HG03575 (cell line): ENCODE results near the gene ADH7.
"Not testable (repeated sequence)": the region's sequence is repeated elsewhere in the genome, so short reads cannot be mapped to it uniquely, and the experiment has no call there.

Source experiments
- ATAC-seq: cut with Tn5 transposase; IDR thresholded peaks from one replicate; pipeline ENCODE4 v1.9.1; 2021; ENCODE audit not compliant: unreplicated experiment, insufficient number of reproducible peaks, low FRiP score; ENCODE audit errors: extremely low read depth

ADH7 gene

DNA sequence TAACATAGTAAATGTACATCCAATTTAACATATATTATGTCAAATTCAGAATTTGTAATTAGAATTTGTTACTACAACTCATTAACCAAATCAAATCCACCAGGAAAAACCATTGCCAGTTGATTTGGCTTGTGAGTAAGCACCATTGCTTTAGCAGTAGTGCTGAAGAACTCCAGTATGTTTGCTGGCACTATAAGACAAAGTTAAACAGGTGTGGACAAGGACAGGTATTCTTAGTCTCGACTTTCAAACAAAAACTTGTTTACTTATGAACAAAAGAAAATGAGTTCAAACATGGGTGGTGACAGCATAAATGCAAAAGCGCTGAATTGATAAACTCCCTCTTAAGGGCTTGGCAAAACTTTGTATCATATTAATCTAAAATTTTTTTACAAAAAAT lies 1.3 kb upstream of the ADH7 start:
- ATAC-seq: no peak

DNA sequence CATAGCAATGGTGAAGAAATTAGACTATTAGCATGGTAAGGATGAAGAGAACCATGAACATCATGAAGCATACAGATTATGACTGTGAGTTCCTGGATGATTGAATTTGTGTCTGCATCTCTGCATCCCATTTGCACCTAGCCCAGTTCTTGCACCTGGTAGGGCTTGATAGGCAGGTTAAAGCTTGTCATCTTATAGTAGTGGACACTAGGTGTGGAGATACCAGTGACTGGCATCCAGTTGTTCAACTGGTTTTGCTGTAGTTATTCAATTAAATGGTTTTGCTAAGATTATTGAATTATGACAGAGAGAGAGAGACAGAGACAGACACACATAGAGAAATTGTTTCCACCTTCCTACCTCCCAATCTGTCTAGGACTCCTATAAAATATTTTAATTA lies 5.0 kb downstream of the ADH7 start:
- no peak for ATAC-seq

DNA sequence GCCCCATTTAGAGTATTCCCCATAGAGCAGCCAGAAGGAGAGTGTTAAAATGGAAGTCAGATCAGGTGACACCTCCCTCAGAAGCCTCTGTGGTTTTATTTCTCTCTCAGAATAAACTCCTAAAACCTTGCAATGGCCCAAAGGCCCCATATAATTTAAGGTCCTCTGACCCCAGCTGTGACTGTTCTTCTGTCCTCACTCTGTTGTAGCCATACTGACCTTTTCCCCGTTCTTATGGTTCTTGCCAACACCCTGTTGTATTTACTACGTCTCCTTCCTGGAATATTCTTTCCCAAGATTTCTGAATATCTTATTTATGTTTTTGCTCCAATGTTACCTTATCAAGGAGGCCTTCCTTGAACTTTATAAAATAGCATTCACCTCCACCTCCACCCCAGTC lies 18.0 kb downstream of the ADH7 start:
- no peak for ATAC-seq

DNA sequence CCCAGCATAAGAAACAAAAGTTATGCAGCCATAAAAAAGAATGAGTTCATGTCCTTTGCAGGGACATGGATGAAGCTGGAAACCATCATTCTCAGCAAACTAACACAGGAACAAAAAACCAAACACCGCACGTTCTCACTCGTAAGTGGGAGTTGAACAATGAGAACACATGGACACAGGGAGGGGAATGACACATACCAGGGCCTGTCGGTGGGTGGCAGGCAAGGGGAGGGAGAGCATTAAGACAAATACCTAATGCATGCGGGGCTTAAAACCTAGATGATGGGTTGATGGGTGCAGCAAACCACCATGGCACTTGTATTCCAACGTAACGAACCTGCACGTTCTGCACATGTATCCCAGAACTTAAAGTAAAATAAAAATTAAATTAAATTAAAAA lies 19.4 kb downstream of the ADH7 start:
- not testable (repeated sequence) for ATAC-seq

DNA sequence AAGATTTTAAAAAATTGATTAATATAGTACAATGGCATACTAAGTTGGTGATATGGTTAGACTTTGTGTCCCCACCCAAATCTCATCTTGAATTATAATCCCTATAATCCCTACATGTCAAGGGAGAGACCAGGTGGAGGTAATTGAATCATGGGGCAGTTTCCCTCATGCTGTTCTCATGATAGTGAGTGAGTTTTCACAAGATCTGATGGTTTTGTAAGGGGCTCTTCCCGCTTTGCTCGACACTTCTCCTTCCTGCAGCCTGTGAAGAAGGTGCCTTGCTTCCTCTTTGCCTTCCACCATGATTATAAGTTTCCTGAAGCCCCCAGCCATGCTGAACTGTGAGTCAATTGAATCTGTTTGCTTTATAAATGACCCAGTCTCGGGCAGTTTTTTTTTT lies 20.2 kb downstream of the ADH7 start:
- not testable (repeated sequence) for ATAC-seq

DNA sequence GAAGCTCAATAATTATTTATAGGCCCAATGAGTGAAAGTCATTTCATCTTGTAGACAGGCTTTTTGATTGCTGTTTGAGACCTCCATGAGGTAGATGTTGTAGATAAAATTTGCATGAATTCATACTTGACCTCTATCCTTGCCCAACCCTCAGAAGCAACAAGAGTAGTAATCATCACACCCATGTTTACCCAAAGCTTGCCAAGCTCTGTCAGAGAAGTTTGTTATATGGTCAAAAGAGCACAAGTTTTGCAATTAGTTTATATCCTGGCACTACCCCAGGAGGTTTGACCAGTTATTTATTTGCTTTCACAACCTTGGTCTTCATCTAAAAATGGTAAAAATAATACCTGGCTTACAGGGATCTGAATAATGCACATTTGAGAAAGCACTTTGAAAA lies 20.7 kb downstream of the ADH7 start:
- no peak for ATAC-seq

DNA sequence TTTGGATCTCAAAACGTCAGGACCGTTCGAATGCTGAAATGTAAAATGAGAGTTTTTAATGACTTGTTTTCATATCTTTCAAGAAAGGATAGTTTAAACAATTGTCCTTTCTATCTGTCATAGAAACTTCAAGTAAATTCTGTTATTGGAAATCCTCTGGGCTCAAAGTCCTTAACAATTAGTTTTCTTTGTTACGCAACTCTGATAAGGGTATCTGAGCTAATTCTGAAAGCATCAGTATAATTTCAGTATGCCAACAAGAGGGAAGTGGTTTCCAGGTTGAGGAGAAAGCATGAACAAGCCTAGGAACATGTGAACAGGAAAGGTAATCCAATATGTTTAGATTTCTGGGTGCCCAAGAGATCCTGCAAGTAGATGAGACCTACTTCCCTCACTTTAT lies 22.0 kb downstream of the ADH7 start:
- ATAC-seq: no peak

DNA sequence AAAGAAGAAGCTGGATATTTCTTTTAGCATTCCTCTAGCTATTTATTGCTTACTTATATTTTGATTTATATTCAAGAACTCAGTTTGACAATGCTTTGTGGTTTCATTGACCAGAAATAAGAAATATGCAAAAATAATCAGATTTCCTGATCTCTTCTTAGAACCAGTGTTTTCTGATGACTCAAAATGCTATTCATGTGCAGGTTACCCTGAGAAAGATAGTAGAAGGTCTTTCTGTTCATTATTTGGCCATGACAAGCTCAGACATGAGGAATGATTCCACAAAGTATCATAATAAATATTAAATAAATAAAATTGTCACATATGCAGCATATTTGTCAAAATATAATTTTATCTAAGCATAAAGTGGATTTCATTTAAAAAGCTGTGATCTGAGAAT lies 24.1 kb downstream of the ADH7 start:
- ATAC-seq: no peak

DNA sequence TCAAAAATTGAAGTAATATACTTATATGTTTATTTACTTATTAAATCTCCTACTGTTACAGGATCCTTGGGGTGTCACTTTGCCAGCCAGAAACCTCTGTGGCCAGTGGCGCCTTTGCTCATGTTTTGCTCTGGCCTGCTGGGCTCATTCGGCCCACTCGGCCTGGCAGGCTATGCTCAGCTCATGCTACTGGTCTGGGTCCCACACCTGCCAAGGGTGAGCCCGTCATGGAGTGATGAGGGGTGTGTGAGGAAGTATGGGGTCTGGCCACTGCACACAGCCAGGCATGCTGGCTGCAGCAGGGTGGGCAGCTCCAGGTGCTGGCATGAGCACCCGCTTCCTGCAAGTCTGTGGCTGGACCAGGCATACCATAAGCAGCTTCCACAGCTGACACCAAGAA lies 25.1 kb downstream of the ADH7 start:
- no peak for ATAC-seq

DNA sequence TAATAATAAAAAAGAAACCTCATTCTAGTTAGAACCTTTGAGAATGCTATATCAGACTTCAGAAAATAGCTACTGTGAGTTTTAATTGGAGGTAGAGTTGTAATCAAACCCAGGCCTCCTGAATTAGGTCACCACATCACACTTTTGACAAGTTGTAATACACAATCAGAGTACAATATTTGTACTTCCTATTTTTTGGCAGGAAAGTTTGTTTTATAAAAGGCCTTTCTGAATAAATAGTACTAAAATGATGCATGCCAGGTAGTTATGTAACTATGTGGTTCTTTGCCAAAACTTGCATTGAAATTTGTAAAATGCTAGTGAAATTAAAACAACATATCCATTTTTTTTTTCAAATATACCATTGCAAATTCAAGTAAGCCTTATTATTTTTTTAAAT lies 26.8 kb downstream of the ADH7 start:
- ATAC-seq: no peak

DNA sequence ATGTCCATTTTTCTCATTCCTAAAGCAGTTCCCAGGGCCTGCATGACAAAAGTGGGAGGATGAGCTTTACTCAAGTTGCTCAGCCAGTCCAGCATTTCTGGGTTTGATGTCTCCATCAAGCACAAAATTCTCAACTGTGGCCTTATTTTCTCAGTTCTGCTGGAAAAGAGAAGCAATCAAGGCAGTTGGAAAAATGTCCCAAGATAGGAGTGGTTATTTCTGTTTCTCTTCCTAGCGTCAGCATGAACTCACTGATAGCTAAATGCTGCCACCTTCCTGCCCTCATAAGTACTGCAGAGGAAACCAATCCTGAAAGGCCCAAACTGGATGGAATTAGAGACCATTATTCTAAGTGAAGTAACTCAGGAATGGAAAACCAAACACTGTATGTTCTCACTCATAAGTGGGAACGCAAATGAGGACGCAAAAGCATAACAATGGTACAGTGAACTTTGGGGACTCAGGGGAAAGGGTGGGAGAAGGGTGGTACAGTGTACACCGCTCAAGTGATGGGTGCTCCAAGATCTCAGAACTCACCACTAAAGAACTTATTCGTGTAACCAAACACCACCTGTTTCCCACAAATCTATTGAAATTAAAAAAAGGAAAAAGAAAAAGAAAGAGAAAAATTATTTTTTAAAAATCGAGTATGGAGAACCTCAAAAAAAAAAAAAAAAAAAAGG lies 29.6 kb downstream of the ADH7 start:
- ATAC-seq: no peak

DNA sequence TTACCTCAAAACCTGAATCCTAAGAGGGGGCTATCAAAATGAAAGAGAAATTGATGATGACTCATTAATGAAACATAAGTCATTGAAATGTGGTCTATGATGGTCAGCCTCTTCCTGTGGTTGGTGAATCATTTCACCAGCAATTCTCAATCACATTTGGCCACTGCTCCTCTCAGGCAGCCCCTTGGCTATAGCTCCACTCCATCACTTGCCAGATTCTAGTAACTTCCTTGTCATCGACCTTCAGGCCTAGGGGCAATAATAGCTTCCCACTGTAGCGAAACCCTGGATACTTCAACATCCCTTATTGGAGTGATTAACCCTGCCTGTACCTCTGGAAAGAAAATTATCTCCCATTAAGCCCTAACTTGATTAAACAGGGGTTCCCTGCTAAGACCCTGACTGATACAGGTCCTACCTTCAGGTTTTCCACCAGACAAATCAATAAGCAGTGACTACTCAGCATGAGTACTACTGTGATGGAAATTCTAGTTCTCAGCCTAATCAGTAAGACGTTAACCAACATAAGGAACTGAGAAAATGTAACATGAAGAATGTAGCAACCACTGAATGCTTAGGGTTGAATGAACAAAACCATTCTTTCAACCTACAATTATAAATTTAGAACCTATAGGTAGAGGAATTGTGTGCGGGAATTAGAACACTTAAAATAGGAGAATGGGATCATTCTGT lies 30.4 kb downstream of the ADH7 start:
- ATAC-seq: peak; percentile 89

DNA sequence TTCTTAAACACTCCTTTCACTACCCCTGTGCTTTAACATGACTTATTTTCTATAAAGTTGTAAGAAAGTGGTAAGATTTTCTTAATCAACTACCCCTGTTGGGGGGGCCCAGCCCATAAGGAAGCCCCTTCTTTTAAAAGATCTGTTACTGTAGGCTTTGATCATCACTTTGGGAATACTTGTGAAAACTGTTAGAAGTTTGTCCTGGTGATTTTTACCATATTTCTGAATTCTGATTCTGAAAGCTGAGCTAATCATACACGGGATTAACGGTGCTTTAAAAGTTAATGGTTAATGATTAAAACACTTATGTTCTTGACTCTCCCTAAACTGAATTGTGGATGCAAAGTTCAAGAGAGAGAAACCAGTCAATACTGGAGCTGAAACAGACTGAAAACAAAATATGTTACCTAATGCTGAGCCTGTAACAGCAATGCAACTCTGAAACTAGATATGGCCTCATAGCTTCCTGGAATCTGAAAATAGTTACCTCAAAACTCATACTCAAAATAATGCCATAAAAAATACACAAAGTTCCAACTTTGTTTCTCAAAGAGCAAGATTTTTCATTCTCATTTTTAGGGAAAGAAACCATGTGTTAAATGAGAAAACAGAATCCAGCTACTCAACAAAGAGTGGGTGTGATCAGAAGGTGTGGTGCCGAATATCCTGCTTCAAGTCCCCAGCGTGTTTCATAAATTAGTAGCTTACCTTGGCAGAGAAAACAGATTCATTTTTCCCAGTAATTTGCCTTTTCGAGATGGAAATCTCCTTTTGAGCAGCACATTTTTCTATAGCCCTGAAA lies 31.6 kb downstream of the ADH7 start:
- peak; percentile 75 for ATAC-seq

DNA sequence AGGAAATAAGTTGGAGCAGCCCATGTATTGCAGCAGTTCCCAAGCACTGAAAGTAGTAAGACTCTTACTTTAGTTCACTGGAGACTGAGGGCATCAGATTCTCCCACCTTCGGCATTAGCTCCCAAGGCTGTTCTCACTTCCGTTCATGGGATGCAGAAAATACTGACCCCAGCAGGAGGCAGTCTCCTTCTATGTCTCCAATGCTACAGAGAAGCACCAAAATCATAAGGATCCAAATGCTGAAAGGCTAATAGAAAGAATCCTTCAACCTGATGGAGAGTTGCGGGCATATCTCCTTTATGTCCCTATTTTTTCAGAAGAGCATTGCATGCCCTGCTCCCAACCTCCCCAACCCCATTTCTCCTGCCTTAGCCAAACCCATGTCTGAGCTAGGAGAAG lies 32.4 kb downstream of the ADH7 start:
- no peak for ATAC-seq

DNA sequence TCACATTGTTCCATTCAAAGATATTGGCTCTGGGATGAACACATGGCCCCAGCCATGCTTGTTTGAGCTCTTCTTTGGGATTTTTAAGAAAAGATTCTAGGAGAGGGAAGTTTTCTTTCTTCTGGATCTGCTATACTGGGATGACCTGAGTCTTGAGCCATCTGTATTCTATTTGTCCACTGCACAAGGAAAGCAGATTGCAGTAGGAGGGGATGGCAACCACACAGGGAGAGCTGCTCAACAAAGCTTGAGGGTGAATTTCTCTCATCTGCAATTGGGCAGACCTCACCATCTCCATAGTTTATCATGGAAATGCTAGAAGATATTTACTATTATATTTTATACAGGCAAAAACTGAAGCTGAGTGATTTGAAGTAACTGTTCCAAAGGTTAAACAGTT lies 34.3 kb downstream of the ADH7 start:
- no peak for ATAC-seq

DNA sequence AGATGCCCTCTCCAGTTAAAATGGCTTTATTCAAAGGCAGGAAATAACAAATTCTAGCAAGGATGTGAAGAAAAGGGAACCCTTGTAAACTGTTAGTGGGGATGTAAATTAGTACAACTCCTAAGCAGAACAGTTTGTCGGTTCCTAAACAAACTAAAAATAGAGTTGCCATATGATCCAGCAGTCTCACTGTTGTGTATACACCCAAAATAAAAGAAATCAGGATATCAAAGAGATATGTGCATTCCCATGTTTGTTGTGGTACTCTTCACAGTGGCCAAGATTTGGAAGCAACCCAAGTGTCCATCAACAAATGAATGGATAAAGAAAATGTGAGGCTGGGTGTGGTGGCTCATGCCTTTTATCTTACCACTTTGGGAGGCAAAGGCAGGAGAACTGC lies 36.1 kb downstream of the ADH7 start:
- ATAC-seq: no peak

DNA sequence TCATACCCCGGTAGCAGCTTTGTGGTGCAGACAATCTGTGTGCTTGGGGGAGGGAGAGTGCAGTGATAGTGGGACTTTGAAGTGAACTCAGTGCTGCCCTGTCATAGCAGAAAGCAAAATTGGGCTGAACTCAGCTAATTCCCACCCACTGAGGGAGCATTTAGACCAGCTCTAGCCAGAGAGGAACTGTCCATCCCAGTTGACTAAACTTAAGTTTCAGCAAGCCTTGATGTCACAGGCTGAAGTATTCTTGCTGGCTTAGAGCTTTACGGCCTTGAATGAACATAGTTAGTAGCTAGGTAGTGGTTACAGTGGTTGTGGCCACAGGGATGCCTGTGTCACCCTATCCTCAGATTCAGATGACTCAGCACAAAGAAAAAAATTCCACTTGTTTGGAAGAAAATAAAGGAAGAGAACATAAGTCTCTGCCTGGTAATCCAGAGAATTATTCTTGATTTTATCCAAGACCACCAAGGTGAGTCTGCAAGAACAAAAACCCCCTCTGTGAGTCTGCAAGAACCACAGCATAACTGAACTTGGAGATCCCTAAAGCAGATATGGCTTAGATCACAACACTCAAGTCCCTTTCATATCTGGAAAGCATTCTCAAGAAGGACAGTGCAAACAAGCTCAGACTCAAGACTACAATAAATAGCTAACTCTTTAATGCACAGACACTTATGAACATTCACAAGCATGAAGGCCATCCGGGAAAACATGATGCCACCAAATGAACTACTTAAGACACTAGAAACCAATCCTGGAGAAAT lies 39.4 kb downstream of the ADH7 start:
- no peak for ATAC-seq

DNA sequence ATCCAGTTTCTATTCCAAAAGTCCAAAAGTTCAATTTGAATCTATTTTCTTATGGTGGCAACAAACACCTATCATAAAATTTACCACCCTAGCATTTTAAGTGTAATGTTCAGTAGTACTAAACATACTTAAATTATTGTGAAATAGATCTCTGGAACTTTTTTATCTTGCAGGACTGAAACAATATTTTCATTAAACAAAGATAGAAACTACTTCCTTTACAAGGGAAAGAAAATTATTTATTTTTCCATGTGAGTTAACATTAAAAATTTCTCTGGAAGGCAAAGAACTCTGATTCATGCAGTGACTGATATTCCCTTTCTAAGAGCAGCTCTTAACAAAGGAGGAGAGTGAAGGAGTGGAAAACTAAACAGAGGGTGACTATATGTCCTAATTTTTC lies 40.2 kb downstream of the ADH7 start:
- no peak for ATAC-seq

DNA sequence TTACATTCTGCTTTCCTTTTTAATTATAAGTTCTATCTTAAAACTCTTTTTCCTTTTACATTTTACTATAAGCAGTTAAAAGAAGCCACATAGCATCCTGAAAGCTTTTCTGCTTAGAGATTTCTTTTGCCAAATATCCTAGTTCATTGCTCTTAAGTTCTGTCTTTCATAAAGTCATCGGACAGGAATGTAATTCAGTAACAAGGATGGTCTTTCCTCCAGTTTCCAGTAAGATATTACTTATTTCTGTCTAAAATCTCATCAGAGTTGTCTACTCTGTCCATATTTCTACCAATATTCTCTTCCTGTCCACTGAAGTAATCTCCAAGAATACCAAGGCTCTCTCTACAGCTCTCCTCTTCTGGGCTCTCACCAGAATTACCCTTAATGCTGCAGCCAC lies 45.1 kb downstream of the ADH7 start:
- ATAC-seq: no peak
